ENCODE measurements around the gene TNS4.

Gene TNS4

GRCh38 chr17:40500190-40500589, 1.2 kb downstream of the TNS4 start:
- H3K4me2 ChIP-seq: no peak overlapping the region
- H4K20me1 ChIP-seq (ENCODE audit: insufficient read depth): no peaks in the 10 kb centered on the region
- H3K9ac ChIP-seq: no peak overlapping the region
- H3K79me2 ChIP-seq (ENCODE audit: insufficient read depth, low read depth): no peaks in the 10 kb centered on the region
- no peak for TF ChIP-seq CTCF (conservative IDR thresholded peaks at IDR 0.05; ENCODE audit: low read depth, low read length)
- no peaks in the 10 kb centered on the region for H3K4me1 ChIP-seq (ENCODE audit: low read depth, poor library complexity, severe bottlenecking)
- no peak overlapping the region for H3K27ac ChIP-seq
- H3K4me3 ChIP-seq (IDR thresholded peaks at IDR 0.05; ENCODE audit: insufficient read depth, low read depth, low read length): no peak overlapping the region
- no peaks in the 10 kb centered on the region for H3K36me3 ChIP-seq (ENCODE audit: insufficient read depth)
- H3K27me3 ChIP-seq (ENCODE audit: insufficient read depth, low read depth): no peaks in the 10 kb centered on the region; the same call in 1 of the 2 replicates
- no peak overlapping the region for H2AFZ ChIP-seq (ENCODE audit: low read depth)

GRCh38 chr17:40499551-40500189, 1.8 kb downstream of the TNS4 start:
- Histone ChIP-seq H3K9ac (no peak overlapping the region), H3K4me2 (no peak overlapping the region), H3K27me3 (ENCODE audit: insufficient read depth, low read depth) (no peaks in the 10 kb centered on the region; the same call in 1 of the 2 replicates), H3K4me1 (ENCODE audit: low read depth, poor library complexity, severe bottlenecking) (no peaks in the 10 kb centered on the region), H3K79me2 (ENCODE audit: insufficient read depth, low read depth) (no peaks in the 10 kb centered on the region), H4K20me1 (ENCODE audit: insufficient read depth) (no peaks in the 10 kb centered on the region), H3K4me3 (IDR thresholded peaks at IDR 0.05; ENCODE audit: insufficient read depth, low read depth, low read length) (no peak overlapping the region), H3K36me3 (ENCODE audit: insufficient read depth) (no peaks in the 10 kb centered on the region), H2AFZ (ENCODE audit: low read depth) (no peak overlapping the region), H3K27ac (no peak overlapping the region)
- TF ChIP-seq CTCF (conservative IDR thresholded peaks at IDR 0.05; ENCODE audit: low read depth, low read length): no peak

GRCh38 chr17:40498281-40499084, 2.9 kb downstream of the TNS4 start:
- Histone ChIP-seq H3K9ac (no peak overlapping the region), H3K4me2 (no peak overlapping the region), H3K4me3 (IDR thresholded peaks at IDR 0.05; ENCODE audit: insufficient read depth, low read depth, low read length) (no peak overlapping the region), H3K27me3 (ENCODE audit: insufficient read depth, low read depth) (no peaks in the 10 kb centered on the region; the same call in 1 of the 2 replicates), H4K20me1 (ENCODE audit: insufficient read depth) (no peaks in the 10 kb centered on the region), H3K79me2 (ENCODE audit: insufficient read depth, low read depth) (no peaks in the 10 kb centered on the region), H3K36me3 (ENCODE audit: insufficient read depth) (no peaks in the 10 kb centered on the region), H2AFZ (ENCODE audit: low read depth) (no peak overlapping the region), H3K4me1 (ENCODE audit: low read depth, poor library complexity, severe bottlenecking) (no peaks in the 10 kb centered on the region), H3K27ac (no peak overlapping the region)
- no peak for TF ChIP-seq CTCF (conservative IDR thresholded peaks at IDR 0.05; ENCODE audit: low read depth, low read length)

GRCh38 chr17:40497695-40498094, 3.7 kb downstream of the TNS4 start:
- Histone ChIP-seq H3K27ac (no peak overlapping the region), H3K4me2 (no peak overlapping the region), H2AFZ (ENCODE audit: low read depth) (no peak overlapping the region)

More at GRCh38 chr17:40497695-40498094, 3.7 kb downstream of the TNS4 start:
- no peaks in the 10 kb centered on the region for H3K4me1 ChIP-seq (ENCODE audit: low read depth, poor library complexity, severe bottlenecking)
- H3K27me3 ChIP-seq (ENCODE audit: insufficient read depth, low read depth): no peaks in the 10 kb centered on the region; the same call in 1 of the 2 replicates
- no peaks in the 10 kb centered on the region for H4K20me1 ChIP-seq (ENCODE audit: insufficient read depth)
- H3K9ac ChIP-seq: no peak overlapping the region
- no peaks in the 10 kb centered on the region for H3K79me2 ChIP-seq (ENCODE audit: insufficient read depth, low read depth)
- H3K4me3 ChIP-seq (IDR thresholded peaks at IDR 0.05; ENCODE audit: insufficient read depth, low read depth, low read length): no peak overlapping the region
- H3K36me3 ChIP-seq (ENCODE audit: insufficient read depth): no peaks in the 10 kb centered on the region
- no peak for TF ChIP-seq CTCF (conservative IDR thresholded peaks at IDR 0.05; ENCODE audit: low read depth, low read length)
